SKM-1 treated with dmso at 0.1 percent for 144 hours (cell line): ENCODE measurements around the gene SDK2.

Experiments used
- DNase-seq: peaks from one replicate; lab custom pipeline; 2025; ENCODE audit not compliant: unreplicated experiment; lab: John Stamatoyannopoulos, UW

The SDK2 gene

DNA sequence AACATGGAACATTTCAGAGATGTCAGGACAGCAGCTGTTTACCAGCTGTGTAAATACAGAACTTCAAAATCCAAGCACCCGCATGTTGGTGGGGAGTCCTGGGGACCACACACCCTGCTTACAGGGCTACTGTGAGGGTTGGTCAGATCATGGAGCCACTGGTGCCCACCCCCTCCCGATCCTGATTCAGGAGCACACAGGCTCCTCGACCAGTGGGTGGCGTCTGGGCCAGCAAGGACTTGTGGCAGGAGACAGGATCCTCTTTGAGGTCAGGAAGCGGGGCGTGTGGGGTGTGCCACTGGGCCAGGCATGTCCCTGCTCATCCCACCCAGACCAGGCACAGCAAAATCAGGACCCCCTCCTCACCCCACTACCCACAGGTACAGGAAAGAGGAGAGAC lies 83.6 kb downstream of the SDK2 start:
- DNase-seq = no peak

DNA sequence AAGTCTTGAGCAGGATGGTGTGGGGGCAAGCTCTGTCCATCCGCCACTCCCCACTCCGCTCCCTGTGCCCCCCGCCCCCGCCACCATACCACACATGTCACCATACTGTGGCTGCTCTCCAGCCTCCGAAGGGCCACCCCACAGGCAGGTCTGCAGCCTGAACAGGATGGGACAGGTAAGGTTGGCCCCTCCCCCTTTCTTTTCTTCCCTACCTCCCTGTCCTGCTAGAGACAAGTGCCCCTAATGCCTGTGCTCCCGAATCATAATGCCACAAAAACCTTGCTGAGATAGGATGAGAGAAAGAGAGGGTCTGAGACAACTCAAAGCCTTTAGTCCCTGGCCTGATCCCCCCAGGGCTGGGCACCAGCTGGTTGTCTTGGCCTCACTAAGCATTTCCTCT lies 84.7 kb downstream of the SDK2 start:
- DNase-seq = no peak

DNA sequence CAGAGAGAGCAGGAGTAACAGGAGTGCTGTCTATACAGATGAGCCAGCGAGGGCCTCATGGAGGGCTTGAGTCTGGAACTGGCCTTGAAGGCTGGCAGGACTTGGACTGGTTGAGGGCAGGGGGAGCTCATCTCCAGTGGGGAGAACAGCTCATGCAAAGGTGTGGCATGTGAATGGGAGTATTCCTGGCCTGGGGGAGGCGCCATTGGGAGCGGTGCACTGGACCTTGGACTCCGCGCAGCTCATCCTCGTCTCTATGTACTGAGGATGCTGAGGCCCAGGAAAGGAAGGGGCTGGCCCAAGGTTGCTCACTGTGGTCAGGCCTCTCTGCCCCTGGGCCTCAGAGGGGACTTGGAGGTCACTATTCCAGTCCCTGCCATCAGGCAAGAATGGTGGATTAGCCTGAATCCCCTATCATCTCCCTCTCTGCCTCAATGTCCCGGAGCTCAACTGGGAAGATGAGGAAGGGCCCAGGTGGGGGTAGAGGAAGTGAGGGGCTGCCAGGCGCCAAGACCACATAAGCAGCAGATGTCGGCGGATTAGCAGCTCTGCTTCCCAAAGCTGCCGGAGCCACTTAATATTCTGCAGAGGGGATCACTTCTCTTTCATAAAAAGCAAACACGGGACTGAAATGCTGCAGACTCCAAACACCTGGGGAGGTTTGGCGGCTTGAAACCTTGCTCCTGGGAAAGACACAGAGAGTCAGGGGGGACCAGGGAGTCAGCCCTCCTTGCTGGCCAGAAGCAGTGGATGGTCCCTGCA lies 88.9 kb downstream of the SDK2 start:
- DNase-seq = no peak

DNA sequence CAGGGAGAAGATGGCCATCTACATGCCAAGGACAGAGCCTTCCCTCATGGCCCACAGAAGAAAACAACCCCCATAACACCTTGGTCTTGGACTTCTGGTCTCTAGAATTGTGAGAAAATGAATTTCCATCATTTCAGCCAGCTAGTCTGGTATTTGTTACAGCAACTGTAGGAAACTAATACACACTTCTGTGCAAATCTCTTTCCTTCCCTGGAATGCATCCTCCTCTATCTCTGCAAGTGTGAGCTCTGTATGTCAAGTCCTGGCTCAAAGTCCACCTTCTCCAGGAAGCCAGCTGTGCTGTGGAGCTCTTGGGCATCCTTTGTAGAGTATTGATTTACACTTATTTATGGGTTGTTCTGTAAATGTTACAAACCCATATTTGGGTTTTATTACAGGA lies 89.7 kb downstream of the SDK2 start:
- DNase-seq = no peak

DNA sequence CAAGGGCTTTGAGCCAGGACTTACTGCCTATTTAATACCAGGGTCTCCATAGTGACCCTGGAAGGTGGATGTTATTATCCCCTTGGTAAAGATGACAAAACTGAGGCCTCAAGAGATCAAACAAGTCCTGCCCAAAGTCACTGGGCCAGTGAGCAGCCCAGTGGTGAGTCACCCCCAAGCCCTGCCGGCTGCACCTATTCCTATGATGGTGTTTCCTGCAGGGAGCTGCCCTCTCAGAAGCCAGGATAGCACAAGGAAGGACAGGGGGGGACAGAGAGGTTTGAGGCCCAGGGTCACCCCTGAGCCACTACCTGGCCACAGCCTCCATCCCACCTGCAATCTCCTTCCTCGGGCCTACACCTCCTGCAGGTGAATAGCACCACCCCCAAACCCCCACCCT lies 90.9 kb downstream of the SDK2 start:
- DNase-seq = no peak

DNA sequence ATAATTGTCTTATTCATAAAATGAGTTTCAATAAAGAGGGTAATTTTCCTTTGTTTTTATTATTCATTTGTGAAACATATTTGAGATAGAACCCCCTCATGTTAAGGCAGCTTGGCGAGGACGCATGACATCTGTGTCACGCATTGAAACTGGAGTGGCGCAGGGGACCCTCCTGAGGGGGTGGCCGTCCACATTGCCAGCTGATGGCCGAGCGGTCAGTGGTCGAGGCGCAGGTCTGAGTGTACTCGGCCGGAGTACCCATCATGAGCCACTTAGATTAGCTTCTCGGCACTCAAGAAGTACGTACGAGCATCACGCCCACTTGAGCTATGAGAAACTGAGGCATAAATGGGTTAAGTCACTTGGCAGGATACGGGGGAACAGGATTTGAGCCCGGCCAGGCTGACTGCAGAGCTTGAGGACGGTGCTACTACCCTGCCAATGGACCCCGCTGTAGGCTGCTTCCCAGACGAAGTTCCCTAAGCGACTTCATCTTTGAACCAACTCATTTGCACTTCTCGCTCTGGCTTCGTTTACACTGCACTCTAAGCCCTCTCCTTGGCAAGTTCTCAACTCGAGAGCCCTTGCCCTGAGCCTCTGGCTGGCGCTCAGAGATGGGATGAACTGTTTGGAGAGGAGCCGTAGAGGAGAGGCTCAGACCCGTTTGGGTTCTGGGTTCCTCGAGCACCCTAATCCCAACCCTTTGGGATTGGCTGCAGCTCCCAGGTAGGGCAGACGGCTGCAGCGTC lies 91.8 kb downstream of the SDK2 start:
- no peak for DNase-seq

DNA sequence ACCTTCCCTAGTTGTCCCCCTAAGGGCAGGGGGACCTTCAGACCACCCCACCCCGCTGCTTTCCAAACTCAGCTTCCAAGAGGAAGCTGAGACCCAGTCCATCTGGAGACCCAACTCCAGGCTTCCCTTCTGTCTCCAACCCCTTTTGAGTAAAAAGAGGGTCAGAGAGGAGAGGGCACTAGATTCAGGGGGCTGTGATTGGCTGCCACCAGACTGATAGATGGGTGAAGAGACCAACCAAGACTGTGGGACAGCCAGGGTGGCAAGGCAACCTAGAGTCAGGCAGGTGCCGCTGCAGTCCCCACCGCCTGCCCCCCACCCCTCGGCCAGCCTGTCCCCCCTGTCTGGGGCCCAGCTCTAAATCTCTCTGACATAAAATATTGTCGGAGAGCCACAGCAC lies 92.5 kb downstream of the SDK2 start:
- no peak for DNase-seq

DNA sequence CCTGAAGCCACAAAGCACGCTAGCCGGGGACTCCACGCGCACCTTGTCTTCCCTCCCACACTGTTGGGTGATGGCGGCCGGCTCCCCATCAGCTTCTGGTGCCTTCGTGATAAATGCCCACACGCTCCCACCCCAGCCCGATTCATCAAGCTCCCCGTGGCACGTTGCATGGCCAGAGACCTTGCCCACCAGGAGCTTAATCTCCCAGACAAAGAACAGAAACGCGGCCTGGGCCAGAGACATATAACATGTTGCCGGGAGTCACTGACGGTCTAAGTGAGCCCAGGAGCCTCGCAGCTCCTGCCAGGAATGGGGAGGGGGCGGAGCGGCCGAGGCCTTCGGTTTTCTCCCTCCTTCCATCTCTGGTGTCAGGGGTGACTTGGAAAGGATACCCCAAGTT lies 93.1 kb downstream of the SDK2 start:
- DNase-seq = no peak

DNA sequence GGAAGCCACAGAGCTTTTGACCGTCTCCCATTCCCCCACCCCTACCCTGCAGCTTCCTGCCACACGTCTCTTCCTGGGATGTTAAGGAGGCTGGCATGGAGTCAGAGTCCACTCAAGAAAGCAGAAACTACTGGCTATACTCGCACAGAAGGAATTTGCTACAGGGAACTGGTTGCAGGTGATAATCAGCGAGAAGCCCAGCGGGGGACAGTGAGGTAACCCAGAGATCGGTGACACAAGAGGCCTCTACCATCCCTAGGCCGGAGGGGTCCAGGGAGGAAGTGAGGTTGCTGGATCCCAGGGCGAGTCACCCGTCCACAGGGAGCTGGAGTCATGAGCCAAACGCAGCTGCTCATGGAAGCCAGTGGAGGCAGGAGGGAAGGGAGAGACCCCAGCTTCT lies 93.7 kb downstream of the SDK2 start:
- no peak for DNase-seq

DNA sequence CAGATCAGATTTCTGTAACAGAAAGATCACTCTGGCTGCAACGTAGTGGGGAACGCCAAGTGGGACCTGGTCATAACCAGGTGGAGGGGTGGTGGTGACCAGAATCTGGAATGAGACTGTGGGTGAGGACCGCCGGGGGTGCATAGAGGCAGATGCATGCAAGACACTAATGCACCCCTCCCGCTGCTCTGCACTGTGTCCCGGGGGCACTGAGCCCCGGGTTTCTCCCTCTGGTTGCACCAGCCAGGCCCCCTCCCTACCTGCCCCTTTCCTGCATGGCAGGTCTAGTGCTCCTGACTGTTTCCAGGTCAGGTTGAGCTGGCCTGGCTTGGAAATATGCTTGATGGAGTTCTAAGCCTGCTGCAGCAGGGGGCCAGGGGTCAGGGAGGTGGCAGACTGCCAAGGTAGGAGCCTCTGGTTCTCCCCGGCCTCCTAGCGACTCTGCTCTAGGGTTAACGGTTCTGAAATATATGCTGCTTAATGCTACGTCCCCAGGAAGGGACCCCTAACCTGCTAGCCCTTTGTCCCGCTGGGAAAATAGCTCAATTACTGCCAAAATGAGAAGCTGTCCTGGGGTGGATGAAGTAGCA lies 94.3 kb downstream of the SDK2 start:
- no peak for DNase-seq

DNA sequence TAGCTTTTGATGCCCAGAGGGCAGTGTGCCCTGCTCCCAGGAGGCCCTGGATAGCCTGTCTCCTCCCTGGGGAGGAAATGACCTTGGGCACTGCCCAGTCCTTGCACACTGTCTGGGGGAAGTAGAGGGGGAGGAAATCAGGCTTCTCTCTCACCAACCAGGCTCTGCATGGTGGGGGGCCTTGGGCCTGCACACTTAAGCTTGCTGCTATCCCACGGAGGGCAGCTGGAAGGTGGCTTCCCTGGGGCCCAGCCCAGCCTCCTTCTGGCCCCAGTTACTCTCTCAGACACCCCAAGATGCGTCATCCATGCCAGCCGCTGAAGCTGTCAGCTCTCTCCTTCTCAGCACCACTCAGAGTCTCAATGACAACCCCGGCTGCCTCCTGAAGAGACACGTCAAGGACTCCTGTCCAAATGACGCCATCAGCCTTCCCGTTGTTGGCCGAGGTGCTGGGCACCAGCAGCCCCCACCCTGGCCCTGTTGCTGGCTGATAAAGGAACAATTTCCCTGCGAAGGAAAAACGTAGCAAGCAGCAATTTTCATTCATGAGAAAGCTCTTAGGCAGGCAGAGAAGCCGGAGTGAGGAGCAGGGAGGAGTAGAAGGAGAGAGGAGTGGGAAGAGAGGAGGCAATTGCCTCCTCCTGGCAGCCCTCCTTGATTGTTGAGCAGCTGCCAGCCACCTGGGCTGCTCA lies 95.5 kb downstream of the SDK2 start:
- no peak for DNase-seq

DNA sequence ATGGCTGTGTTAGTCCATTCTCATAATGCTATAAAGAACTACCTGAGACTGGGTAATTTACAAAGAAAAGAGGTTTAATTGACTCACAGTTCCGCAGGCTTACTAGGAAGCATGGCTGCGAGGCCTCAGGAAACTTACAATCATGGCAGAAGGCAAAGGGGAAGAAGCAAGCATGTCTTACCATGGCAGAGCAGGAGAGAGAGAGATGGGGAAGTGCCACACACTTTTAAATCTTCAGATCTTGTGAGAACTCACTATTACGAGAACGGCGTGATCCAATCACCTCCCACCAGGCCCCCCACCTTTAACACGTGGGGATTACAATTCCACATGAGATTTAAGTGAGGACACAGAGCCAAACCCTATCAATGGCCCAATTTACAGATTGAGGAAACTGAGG lies 96.5 kb downstream of the SDK2 start:
- no peak for DNase-seq

DNA sequence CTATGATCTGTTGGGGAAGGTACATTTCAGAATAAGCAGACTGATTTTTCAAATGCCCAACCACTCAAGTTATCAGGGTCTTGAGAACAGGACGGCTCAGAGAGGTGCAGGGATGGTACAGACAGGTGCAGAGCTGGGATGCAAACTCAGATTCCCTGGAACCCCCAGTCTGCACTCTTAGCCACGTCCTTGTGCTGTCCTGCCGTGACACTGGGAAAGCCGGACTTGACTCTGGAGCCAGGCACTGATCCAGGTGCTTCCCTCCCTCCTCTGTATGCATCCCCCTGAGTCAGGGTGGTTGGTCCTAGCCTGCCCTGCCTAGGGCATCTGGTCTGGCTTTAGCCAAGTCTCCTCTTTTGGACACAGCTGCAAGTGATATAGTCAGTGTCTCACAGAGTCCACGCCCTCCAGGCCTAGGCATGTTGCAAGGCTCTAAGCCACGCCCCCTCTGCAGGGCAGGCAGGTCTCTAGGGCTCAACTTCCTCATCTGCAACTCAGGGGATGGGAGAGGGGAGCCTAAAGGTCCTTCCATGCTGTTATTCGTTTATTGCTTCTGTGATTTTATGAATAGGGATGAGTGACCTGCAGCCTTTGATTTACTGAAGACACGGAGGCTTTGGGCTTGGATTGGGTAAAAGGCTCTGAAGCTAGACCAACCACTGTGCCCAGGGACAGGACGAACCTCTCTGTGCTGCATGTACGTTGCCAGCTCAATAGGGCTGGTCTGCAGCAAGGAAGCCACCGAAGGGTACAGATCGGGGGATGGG lies 97.3 kb downstream of the SDK2 start:
- peak; percentile 96 for DNase-seq

DNA sequence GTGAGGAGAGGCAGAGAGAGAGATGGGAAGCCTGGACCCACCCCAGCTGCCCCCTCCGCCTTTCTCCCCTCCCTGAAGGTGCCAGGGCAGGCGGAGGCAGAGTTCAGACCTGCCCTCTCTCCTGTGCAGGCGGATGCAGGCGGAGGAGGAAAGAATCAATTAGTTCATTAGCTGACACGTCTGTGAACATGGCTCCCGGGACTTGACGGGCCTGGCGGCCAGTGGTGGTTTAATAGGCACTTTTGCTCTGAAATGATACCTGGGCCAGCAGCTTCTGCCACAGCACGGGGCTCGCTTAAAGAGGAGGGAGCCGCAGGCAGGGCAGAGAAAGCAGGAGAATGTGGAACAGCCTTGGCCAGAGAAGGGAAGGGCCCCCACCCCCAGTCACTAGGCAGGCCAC lies 98.1 kb downstream of the SDK2 start:
- no peak for DNase-seq

DNA sequence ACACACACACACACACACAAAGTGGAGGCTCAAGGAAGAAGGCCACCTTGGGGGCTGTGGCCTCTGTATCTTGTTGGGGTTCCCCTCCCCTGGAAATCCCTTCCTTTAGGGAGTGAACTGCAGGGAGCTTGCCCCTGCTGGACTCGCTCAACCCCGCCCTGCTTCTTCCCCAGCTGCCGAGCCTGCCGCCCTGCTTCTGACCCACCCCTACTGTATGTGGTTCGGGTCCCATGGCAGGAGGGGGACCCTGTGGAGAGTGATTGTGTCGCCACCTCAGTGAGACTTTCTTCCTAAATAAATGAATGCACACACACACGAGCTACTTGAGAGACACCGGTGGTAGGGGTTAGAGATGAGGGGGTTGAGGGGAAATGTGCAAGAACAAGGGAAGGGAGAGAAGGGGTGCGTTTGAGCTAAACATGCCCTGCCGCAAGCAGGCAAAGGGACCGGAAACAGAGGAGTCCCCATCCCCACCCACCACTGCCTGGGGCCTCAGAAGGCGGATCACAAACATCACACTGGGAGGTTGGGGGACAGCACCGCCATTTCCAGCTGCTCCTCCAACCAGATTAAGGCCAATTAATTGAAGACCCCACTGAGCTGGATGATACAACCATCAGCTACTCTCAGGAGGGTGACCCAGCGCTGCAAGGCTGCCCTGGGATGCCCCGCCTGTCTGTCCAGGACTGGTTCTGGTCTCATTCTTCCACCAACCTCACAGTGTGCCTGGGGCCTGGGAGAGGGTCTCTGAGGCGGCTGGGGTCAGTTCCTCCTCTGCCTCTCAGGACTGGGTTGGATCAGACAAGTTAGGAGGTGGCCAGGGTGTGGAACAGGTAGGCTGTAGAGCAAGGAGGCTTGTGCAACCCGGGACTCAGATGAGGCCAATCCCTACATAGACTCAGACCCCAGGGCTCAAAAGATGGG lies 98.9 kb downstream of the SDK2 start:
- DNase-seq = no peak

DNA sequence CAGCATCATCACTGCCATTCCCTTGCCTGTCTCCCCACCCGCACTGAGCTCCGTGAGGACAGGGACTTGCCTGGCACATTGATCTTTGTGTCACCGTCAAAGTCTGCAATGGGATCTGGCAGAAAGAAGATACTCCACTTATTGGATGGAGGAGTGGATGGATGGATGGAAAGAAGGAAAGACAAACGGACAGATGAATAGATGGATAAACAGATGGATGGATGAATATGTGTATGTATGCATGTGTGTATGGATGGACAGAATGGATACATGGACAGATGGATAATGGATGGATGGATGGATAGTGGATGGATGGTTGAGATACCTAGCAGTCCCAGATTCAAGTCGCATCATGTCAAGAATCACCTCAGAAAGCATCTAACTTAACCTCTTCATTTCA lies 99.9 kb downstream of the SDK2 start:
- DNase-seq = no peak

DNA sequence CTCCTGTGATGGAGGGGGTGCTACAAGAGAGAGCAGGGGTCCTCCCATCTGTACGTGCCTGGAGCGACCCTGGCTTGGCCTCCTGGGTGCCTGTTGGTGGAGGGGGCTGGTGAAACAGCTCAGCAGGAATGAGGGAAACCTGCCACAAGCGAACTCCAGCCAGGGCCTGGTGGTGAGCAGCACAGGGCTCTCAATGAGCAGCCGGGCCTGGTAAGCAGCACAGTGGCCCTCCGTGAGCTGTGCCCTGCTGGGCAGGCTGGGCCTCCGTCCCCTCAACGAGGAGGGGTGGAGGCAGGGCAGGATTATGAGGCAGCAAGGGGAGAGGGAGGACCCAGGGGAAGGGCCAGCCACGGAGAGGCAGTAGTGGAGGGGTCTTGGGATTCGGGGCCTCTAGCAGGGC lies 101.9 kb downstream of the SDK2 start:
- DNase-seq = no peak

DNA sequence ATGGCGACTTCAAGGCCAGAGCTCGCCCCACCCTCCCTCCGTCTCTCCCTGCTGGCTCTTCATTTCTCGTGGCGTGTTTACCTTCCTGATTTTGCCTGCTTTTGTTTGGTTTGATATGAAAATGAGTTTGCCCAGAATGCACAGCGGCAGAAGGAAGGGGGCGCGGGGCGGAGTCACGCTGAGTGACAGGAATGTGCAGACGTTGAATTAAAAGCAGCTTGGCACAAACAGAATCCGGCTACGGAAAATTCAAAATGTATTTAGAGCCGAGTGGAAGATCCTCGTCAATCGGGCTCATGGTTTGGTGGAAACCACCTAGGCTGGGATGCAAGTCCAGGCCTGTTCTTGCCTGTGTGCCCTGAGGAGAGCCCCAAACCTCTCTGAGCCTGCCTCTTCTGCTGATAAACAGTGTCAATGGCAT lies 102.7 kb downstream of the SDK2 start:
- no peak for DNase-seq

DNA sequence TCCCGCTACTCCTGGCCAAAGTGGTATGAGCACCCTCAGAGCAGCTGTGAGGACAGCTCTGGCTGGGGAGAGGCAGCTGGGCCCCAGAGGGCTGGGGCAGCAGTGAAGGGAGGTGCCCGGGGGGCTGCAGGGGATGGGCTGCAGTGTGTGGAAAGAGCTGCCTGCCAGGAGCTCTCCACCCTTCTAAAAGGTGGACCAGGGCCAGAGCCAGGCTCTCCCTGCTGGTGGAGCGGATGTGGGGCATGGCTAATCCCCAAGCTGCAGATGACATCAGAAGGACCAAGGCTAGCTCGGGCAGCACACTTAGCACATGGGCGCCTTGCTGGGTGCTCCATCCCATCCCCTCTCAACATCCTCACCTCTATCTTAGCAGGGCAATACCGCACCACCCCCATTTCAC lies 103.1 kb downstream of the SDK2 start:
- DNase-seq = no peak

DNA sequence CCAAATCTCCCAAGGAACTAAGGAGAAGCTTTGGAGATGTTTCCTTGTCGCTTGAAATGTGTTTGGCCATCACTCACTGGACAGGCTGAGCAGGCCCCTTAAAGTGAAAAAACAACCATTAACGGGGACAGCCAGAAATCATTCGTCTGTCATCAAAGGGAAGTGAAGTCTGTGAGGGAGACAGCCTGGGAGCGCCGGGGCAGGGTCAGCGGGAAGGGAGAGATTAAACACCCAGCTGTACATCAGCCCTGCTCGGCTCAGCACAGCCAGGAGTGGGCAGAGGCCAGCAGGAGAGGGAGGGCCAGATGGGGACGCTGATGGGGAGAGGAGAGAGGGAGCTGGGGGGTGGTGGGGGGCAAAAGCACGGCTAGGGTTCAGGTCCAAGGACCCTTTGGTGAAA lies 105.1 kb downstream of the SDK2 start:
- DNase-seq = no peak
